HL-60 (cell line): ENCODE measurements around the gene FIGN.

Experiments used
- DNase-seq, 2 experiments: peaks; one replicate each; pipeline ENCODE4 v3.0.0-alpha.2; 2010 to 2020; ENCODE audit warnings: low read depth in 1 of 2, low spot score in 1 of 2
- H3K27ac ChIP-seq: fragments of 250-450 bp; sonication (Bioruptor Pico); replicated peaks from 2 replicates; pipeline ENCODE4 v1.5.1; 2020; ENCODE audit warnings: mild to moderate bottlenecking, moderate library complexity
- H3K27me3 ChIP-seq: fragments of 250-450 bp; sonication (Bioruptor Pico); 2 replicates; pipeline ENCODE4 v1.5.1; 2021; ENCODE audit warnings: mild to moderate bottlenecking, moderate library complexity; ENCODE audit not compliant: insufficient read depth, poor library complexity, severe bottlenecking
- H3K4me3 ChIP-seq: replicated peaks from 2 replicates; pipeline ENCODE4 v1.5.1; 2011; ENCODE audit warnings: mild to moderate bottlenecking, control low read depth, low read length; ENCODE audit not compliant: insufficient read depth
- GABPA ChIP-seq: IDR thresholded peaks from 2 replicates; pipeline ENCODE4 v1.6.1; 2012; ENCODE audit warnings: low read depth
- POLR2AphosphoS5 ChIP-seq: IDR thresholded peaks from 2 replicates; pipeline ENCODE4 v1.6.1; 2012; ENCODE audit warnings: low read depth
- SPI1 ChIP-seq: IDR thresholded peaks from 2 replicates; pipeline ENCODE4 v1.6.1; 2012; ENCODE audit warnings: low read depth, mild to moderate bottlenecking, borderline replicate concordance
- TF ChIP-seq, protein P1 (sequence below): IDR thresholded peaks from one replicate; pipeline ENCODE4 v1.5.1; 2011; ENCODE audit warnings: low read length, control low read depth, inconsistent platforms; ENCODE audit not compliant: insufficient read depth
- TF ChIP-seq, protein P2 (sequence below): IDR thresholded peaks from 2 replicates; pipeline ENCODE4 v1.6.1; 2012; ENCODE audit warnings: low read depth; ENCODE audit not compliant: insufficient replicate concordance

The FIGN gene

DNA sequence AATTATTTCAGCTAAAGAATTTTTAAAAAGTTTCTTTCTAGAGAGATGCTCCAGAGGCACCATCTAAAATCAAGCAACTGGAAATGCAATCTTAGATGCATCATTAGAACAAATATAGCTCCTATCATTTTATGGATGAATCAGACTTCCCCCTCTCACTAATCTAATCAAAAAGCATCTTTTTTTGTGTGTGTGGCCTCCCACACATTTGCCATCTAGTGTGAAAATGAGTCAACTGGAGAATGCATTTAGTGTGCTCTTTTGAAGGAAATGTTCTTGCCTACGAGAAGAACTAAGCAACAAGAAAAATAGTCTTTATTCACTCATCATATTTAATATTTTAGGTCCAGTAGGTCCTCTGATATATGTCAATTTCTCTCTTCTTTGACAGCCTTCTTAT lies 39.5 kb upstream of the FIGN start:
- no peak for DNase-seq
- H3K27me3 ChIP-seq = no peaks in the 10 kb centered on the region

DNA sequence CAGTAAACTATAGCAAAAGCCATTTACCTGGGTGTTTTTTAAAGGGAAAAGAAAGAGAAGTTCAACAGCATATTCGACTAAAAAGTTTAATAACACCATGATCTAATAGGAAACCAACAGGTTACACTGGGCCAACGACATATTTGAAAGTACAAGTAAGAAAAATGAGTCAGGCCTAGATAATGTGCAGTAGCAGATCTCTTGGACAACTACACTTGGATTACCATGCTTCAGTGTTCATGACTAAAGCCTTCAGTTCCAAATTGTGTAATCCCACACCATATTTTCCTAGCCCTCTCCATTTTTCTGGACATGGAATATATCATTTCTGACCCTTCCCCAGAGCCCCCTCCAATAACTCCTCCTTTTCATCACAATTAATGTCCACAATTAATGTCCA lies 39.1 kb upstream of the FIGN start:
- Histone ChIP-seq H3K27me3 (no peaks in the 10 kb centered on the region), H3K4me3 (no peak overlapping the region), H3K27ac (no peak overlapping the region)
- DNase-seq = no peak
- no peak for TF ChIP-seq SPI1
- TF ChIP-seq, protein P1, sequence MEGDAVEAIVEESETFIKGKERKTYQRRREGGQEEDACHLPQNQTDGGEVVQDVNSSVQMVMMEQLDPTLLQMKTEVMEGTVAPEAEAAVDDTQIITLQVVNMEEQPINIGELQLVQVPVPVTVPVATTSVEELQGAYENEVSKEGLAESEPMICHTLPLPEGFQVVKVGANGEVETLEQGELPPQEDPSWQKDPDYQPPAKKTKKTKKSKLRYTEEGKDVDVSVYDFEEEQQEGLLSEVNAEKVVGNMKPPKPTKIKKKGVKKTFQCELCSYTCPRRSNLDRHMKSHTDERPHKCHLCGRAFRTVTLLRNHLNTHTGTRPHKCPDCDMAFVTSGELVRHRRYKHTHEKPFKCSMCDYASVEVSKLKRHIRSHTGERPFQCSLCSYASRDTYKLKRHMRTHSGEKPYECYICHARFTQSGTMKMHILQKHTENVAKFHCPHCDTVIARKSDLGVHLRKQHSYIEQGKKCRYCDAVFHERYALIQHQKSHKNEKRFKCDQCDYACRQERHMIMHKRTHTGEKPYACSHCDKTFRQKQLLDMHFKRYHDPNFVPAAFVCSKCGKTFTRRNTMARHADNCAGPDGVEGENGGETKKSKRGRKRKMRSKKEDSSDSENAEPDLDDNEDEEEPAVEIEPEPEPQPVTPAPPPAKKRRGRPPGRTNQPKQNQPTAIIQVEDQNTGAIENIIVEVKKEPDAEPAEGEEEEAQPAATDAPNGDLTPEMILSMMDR = no peak
- no peak for TF ChIP-seq GABPA
- TF ChIP-seq POLR2AphosphoS5 = no peak
- TF ChIP-seq, protein P2, sequence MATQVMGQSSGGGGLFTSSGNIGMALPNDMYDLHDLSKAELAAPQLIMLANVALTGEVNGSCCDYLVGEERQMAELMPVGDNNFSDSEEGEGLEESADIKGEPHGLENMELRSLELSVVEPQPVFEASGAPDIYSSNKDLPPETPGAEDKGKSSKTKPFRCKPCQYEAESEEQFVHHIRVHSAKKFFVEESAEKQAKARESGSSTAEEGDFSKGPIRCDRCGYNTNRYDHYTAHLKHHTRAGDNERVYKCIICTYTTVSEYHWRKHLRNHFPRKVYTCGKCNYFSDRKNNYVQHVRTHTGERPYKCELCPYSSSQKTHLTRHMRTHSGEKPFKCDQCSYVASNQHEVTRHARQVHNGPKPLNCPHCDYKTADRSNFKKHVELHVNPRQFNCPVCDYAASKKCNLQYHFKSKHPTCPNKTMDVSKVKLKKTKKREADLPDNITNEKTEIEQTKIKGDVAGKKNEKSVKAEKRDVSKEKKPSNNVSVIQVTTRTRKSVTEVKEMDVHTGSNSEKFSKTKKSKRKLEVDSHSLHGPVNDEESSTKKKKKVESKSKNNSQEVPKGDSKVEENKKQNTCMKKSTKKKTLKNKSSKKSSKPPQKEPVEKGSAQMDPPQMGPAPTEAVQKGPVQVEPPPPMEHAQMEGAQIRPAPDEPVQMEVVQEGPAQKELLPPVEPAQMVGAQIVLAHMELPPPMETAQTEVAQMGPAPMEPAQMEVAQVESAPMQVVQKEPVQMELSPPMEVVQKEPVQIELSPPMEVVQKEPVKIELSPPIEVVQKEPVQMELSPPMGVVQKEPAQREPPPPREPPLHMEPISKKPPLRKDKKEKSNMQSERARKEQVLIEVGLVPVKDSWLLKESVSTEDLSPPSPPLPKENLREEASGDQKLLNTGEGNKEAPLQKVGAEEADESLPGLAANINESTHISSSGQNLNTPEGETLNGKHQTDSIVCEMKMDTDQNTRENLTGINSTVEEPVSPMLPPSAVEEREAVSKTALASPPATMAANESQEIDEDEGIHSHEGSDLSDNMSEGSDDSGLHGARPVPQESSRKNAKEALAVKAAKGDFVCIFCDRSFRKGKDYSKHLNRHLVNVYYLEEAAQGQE = no peak

More for the DNA sequence above, 39.5 kb upstream of the FIGN start:
- Histone ChIP-seq H3K4me3 (no peak overlapping the region), H3K27ac (no peak overlapping the region)
- TF ChIP-seq, protein P2 = no peak
- TF ChIP-seq POLR2AphosphoS5 = no peak
- TF ChIP-seq, protein P1 = no peak
- no peak for TF ChIP-seq GABPA
- TF ChIP-seq SPI1 = no peak

DNA sequence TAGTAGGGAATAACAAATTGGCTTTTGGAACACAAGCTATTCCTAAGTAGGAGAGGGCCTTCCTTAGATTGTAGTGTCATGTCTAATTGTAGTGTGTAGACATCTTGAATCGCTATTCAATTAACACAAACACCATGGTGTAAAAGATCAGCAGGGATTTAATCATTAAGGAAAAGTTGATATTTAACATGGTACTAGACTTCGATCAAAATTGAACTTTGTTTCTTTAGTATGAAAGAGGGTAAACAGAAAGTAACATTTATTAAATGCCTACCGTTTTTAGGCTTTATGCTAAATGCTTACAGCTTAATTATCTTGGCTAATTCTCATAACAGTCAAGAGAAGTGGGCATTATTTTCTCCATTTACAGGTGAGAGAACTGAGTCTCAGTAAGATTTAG lies 37.5 kb upstream of the FIGN start:
- H3K27ac ChIP-seq = no peak overlapping the region
- H3K4me3 ChIP-seq = no peak overlapping the region
- no peak for DNase-seq
- no peaks in the 10 kb centered on the region for H3K27me3 ChIP-seq
- TF ChIP-seq SPI1 = no peak
- no peak for TF ChIP-seq POLR2AphosphoS5
- no peak for TF ChIP-seq GABPA
- TF ChIP-seq, protein P1 = no peak
- TF ChIP-seq, protein P2 = no peak
